Measurements from ENCODE around the gene TBC1D8B.

GRCh38 chrX:106917830-106918500 lies 115.5 kb downstream of the TBC1D8B start:
- no peak for TF ChIP-seq CTCF (conservative IDR thresholded peaks at IDR 0.05 in 1 of 2, IDR thresholded peaks at IDR 0.05 in 1 of 2; ENCODE audit: low read depth in 1 of 2, low read length in 2 of 2)
- no peak for TF ChIP-seq EZH2 (IDR thresholded peaks at IDR 0.05; ENCODE audit: low read length, missing control alignments)
